Tongue (tissue), 2 donors: ENCODE results near the gene SMIM33. TPM values are rescaled to one million over a fixed set of nuclear protein-coding genes. Genes with fewer than 3 reads are reported as not detected.
"Not testable (repeated sequence)": the region's sequence is repeated elsewhere in the genome, so short reads cannot be mapped to it uniquely, and the experiment has no call there.

Experiments used
- DNase-seq: peaks from one replicate; pipeline ENCODE4 v3.0.0-alpha.2; 2015
- total RNA-seq: library from RNA; depleted of rRNA; stranded (reverse); fragments of >200 nt; gene quantifications from one replicate; pipeline ENCODE4 v1.2.3, GENCODE V29; 2014

The SMIM33 gene
- total RNA-seq, 1 donor from 2014 or later, result not detected

DNA sequence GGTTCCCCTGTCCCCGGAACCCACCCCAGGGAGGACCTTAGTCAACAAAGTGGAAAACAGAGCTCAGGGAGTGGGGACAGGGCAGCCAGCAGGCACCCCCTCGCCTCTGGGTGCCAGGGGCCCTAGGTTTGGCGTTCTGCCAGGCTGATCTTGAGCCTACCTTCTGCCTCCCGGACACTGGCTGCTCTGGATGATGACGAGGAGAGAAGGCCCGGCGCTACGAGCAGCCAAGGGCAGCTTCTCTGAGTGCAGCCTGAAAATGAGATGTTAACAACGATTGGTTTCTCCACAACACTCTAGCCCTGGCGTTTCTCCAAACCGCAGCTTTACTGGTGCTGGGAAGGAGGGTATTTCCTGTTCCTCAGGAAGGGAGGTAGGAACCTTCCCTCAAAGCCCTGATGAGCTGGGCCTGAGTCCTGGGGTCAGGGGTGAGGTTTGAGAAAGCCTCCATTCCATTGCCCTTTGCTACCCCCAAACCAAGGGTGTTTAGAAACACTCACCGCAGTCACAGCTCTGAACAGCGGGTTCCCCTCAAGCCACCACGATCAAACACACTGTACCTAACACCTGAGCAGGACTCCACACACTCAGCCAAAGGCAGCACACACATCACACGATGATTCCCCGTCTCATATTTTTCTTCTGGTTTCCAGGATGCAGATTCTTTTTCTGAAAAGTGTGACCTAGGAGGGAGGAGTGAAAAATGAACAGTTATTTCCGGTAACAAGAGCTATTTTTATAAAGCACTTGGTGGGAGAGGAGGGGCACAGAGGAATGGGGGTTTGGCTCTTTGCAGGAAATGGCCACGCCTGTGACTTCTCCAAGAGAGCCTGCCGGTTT, 11.5 kb downstream of the SMIM33 start, which contains the start of gene STING1:
Gene STING1, minus strand, starts transcription at position 709 of the 840 bp plus-strand sequence. CDS start 1,054 bp downstream, outside the sequence.
- peak; percentile 92 for DNase-seq

DNA sequence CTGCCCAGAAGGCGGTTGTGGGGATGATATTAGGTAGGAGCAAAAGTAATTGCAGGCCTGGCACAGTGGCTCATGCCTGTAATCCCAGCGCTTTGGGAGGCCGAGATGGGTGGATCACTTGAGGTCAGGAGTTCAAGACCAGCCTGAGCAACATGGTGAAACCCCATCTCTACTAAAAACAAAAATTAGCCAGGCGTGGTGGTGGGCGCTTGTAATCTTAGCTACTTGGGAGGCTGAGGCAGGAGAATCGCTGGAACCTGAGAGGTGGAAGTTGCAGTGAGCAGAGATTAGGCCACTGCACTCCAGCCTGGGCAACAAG, 12.0 kb downstream of the SMIM33 start:
- DNase-seq, result not testable (repeated sequence)

DNA sequence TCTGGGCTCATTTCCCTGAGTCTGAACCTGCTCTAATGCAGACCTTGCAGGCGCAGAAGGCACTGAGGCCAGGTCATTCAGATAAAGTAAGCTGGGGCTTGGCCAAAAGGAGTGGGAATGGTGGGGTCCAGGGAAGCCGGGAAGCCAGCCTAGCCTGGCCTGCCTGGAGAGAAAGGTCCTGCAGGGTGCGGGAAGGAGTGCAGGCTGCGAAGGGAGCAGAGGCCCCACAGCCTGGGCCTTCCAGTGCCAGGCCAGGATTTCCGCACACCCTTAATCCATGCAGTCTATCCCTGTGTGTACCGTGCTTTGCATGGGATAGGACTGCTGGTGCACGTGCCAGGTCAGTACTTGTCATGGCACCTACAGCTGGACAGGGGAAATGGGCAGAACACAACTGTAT, 15.4 kb downstream of the SMIM33 start:
- DNase-seq, result no peak

DNA sequence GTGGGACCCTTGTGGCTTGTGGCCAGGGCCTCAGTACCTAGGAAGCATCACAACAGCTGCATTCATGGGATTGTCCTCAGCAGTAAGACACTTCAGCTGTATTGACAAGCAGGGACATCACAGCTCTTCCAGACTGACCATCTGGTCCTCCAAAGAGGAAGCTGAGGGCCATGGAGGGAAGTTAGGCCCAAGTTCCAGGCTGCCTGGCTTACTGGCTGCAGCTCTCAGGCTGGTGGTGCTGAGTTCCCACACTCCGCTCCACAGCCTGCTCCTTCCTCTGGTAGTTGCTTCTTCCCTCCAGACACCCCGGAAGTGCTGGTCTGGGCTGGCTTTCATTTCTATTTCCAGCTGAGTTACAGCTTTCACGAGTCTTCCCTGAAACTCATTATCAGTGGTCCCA, 17.5 kb downstream of the SMIM33 start:
- no peak for DNase-seq

DNA sequence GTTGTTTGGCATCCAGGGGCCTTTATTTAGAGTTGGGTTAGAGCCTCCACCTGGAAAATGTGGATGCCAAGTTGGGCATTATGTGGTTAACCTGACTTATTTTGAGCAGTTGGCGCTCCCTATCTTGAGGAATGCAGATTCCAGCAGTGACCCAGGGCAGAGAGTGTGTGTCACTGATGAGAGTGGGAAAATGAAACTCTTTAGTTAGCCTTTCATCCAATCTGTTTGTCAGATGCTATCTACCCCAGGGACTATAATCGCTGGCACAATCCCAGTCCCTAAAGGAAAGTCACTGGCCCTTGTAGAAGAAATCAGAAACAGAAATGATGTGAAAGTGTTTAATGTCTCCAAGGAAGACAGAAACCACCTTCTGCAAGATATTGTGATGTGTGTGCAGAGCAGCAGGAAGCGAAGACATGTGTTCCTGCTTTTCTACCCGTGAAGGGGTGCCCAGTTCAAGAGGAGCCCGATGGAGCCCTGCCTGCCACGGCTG, 21.9 kb downstream of the SMIM33 start:
- DNase-seq, result no peak

DNA sequence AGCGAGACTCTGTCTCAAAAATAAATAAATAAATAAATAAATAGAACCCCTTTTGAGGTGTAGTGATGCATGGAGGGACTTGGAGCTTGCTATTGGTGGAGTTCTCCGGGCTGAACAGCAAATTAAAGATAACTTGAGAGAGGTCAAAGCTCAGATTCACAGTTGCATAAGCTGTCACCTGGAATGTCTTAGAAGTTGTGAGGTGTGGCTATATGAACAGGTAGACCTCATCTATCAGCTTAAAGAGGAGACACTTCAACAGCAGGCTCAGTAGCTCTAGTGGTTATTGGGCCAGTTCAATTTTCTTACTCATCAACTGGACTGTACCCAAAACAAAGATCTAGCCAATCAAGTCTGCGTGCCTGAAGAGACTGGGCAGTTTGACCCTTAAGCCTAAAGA, 23.5 kb downstream of the SMIM33 start:
- no peak for DNase-seq

DNA sequence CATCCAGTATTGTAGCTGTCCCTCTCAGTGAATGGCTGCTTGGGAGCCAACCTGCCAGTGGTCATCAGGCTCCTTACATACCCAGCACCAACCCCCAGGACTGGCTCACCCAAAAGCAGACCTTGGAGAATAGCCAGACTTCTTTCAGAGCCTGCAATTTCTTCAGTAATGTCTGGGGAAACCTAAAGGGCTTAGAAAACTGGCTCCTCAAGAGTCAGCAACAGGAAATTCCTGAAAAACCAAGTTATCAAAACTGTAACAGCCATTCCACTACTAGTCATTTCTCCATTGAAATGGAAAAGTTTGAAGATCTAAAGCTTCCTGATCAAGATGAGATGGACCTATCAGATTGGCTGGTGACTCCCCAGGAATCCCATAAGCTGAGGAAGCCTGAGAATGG, 24.0 kb downstream of the SMIM33 start:
- no peak for DNase-seq

DNA sequence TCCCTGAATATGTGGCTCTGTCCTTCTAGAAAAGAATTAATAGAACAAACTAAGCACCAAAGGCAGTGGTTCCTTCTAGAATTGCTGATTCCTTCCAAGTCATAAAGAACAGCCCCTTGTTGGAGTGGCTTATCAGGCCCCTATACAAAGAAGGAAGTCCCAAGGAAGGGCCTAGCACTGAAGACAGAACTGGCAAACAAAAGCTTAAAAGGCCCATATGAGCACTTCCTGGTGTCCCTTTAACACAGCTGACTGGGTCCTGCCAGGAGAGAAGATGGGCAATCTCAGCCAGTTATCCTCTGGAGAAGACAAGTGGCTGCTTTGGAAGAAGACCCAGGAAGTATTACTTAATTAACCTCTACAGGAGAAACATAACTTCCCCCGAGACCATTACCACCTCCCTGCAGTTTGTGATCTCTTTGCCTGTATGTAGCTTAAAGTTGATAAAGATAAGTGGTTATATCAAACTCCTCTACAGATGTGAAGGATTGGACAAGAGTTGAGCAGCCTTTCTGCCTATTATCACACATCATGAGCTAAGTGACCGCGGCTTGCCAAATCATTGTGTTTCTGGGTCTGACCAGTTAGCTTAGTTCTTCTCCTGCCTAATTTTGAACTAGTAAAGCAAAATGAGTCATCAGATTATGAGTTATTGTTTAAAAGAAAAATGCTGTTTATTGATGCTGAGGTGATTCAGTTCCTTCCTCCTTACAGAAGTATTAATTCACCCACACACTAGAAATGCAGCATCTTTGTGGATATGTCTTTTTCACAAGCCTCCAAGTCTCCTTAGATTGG, 25.0 kb downstream of the SMIM33 start:
- DNase-seq, result no peak

DNA sequence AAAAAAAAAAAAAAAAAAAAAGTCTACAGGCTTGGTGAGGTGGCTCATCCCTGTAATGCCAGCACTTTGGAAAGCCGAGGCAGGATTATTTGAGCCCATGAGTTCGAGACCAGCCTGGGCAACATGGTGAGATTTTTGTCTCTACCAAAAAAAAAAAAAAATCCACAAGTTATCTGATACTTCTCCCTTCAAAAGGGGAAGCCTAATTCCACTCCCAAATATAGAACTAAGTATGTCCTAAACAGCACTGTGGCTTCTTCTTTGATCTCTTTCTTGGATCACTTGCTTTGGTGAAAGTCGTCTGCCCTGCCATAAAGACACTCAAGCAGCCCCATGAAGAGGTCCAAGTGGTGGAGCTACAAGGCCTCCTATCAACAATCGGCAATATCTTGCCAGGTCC, 30.6 kb downstream of the SMIM33 start:
- DNase-seq, result no peak

DNA sequence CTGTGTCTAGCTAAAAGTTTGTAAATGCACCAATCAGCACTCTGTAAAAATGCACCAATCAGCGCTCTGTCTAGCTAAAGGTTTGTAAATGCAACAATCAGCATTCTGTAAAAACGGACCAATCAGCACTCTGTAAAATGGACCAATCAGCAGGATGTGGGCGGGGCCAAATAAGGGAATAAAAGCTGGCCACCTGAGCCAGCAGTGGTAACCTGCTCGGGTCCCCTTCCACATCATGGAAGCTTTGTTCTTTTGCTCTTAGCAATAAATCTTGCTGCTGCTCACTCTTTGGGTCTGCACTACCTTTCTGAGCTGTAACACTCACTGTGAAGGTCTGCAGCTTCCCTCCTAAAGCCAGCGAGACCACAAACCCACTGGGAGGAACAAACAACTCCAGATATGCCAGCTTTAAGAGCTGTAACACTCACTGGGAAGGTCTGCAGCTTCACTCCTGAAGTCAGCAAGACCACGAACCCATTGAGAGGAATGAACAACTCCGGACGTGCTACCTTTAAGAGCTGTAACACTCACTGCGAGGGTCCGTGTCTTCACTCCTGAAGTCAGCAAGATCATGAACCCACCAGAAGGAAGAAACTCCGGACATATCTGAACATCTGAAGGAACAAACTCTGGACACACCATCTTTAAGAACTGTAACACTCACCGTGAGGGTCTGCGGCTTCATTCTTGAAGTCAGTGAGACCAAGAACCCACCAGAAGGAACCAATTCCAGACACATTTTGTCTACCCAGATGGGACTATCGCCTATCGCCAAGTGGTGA, 32.4 kb downstream of the SMIM33 start:
- not testable (repeated sequence) for DNase-seq

DNA sequence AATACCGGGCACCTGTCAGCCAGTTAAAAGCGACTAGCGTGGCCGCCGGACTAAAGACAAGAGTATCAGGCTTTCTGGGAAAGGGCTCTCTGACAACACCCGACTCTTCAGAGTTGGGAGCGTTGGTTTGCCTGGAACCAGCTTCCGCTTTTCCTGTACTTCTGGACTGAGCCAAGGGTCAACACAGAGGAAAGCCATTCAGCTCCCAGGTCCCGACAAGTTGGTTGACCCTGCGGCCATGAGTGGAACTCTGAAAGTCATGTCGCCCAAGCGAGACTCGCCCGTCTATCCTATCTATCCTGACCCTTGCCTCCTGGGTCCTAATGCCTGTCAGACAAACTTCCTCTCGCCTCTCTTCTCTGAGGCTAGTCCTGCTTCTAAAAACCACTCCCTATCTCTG, 33.1 kb downstream of the SMIM33 start:
- DNase-seq, result not testable (repeated sequence)

DNA sequence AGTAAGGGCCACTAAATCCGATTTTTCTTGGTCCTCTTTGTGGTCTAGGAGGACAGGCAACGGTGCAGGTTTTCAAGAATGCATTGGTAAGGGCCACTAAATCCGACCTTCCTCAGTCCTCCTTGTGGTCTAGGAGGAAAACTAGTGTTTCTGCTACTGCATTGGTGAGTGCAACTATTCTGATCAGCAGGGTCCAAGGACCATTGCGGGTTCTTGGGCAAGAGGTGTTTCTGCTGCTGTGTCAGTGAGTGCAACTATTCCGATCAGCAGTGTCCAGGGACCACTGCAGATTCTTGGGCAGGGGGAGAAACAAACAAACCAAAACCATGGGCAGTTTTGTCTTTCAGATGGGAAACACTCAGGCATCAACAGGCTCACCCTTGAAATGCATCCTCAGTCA, 33.9 kb downstream of the SMIM33 start:
- DNase-seq, result not testable (repeated sequence)

DNA sequence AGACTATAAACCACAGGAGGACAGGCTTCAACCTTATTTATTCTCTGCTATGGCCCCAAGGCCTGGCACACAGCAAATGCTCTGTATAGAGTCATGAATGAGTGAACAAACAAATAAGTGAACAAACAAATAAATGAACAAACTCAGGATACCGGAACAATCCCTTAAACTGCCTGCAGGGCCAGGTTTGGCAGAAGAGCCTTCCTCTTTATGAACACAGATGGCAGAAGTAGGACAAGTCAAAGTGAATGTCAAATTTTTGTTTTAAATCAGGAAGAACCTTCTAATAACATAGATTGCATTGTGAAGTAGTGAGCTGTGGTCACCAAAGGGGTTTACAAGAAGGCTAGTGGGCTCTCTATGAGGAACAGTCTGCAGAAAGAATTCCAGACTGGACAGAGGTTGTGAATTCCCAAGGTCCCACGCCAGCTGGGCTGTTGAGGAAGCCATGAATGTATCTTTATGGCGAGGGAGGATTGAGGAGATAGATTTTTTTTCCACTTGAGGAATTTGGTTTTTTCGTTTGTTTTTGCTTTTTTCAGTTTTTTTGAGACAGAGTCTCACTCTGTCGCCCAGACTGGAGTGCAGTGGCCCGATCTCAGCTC, 42.1 kb downstream of the SMIM33 start:
- DNase-seq, result no peak

DNA sequence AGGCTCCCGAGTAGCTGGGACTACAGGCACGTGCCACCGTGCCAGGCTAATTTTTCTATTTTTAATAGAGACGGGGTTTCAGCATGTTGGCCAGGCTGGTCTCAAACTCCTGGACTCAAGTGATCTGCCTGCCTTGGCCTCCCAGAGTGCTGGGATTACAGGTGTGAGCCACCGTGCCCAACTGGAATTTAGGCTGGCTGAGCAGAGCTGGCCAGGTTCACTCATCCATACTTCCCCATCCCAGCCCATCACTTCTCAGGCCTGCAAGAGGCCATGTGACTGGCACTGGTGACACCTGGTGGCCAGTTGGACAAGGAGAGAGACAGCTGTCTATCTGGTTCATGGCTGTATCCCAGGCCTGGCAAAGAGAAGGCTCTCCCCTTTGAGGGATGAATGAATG, 42.6 kb downstream of the SMIM33 start:
- DNase-seq, result peak; percentile 84

DNA sequence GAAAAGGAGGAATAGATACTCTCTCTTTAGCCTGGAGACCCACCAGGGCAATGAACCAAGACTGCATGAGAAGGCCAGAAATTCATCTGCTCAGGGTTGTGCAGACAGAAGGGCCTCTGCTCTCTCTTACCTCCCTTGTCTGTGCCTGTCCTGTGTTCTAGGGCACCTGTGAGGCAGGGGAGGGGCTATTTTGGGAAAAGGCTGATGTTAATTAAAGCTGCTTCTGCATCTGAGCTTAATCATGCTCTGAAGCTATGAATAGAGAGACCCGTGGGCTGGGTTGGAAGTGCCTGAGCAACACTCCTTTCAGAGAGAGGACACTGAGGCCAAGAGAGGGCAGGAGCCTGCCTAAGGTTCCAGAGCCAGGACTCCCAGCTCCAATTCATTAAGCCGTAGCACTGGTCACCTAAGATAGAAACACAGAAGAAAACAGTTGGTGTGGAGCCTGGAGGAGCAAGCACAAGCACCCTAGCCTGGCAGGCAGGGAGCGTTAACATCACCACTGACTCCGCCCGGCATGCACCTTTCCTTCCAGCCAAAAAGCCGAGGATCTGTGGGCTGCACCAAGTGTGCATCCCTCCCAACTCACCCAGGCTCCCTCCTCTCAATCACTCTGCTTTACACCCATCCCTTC, 43.2 kb downstream of the SMIM33 start:
- no peak for DNase-seq

DNA sequence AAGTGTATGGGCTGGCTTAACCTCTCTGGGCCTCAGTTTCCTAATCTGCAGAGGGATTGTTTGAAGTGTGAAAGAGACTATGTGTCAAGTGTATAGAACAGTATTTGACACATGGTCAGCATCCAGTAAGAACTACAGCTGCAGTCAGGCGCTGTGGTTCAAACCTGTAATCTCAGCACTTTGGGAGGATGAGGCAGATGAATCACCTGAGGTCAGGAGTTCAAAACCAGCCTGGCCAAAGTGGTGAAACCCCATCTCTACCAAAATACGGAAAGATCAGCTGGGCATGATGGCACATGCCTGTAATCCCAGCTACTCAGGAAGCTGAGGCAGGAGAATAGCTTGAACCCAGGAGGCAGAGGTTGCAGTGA, 43.7 kb downstream of the SMIM33 start:
- no peak for DNase-seq

DNA sequence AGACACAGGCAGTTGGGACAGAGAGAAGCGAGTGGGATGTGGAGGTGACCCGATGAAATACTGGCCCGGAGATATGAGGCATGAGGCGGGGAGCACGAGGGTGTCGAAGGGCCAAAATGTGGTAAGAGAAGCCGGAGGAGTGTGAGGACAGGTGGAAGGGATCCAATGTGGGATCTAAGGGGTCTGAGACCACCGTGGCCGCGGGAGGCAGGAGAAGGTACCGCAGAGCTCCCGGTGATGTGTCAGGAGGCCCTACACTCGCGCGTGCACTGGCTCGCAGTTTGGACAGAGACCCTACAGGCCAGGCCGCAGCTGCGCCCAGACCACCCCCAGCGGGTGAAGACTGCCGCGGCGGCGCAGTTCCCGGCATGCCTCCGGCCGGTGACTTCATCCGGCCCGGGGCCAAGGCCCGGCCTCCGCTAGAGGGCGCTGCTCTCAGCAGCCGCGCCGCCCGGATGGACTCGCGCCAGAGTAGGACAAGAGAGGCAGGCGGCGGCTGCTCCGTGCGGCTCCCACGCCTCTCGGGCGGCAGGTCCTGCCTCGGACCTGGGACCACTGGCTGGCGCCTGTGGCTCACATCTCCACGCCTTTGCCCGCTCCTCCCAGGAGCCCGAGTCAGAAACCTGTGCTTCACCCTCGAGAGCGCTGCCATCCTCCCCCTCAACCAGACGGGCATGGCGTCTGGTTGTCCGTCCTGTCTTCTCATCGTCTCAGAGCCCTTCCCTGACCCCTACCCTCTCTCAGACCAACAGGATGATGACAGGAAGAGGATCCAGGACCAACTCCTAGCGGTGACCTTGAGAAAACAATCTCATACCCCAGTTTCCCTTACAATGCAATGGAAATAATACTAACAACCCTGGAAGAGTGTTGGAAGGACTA, 47.1 kb downstream of the SMIM33 start:
- DNase-seq, result peak; percentile 97
